GM12873 (cell line): ENCODE results near the gene RMND1.

Experiments used
- TF ChIP-seq, protein P1 (sequence below): IDR thresholded peaks from 2 replicates; pipeline ENCODE4 v1.5.1; 2012; ENCODE audit warnings: low read depth, mild to moderate bottlenecking, moderate library complexity, low read length, control low read depth; ENCODE audit not compliant: insufficient read depth; ENCODE audit errors: missing control alignments

The RMND1 gene

DNA sequence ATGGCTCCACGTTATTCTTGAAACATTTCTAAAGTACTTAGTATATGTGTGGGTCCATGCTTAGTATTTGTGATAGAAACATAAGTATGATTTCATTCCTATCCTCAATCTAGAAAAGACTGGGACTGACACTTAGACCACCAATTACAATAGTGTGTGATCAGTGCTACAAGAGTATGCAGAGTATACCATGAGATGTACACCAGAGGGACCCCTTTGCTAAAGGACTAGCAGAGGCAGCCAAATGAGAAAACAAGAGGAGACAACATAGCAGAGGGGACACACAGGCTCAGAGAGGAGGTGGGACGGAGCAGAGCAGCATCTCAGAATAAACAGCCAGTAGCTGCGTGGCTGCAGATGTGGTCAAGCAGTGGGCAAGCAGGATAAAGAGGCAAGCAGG, 21.0 kb downstream of the RMND1 start:
- TF ChIP-seq, protein P1, sequence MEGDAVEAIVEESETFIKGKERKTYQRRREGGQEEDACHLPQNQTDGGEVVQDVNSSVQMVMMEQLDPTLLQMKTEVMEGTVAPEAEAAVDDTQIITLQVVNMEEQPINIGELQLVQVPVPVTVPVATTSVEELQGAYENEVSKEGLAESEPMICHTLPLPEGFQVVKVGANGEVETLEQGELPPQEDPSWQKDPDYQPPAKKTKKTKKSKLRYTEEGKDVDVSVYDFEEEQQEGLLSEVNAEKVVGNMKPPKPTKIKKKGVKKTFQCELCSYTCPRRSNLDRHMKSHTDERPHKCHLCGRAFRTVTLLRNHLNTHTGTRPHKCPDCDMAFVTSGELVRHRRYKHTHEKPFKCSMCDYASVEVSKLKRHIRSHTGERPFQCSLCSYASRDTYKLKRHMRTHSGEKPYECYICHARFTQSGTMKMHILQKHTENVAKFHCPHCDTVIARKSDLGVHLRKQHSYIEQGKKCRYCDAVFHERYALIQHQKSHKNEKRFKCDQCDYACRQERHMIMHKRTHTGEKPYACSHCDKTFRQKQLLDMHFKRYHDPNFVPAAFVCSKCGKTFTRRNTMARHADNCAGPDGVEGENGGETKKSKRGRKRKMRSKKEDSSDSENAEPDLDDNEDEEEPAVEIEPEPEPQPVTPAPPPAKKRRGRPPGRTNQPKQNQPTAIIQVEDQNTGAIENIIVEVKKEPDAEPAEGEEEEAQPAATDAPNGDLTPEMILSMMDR = no peak

DNA sequence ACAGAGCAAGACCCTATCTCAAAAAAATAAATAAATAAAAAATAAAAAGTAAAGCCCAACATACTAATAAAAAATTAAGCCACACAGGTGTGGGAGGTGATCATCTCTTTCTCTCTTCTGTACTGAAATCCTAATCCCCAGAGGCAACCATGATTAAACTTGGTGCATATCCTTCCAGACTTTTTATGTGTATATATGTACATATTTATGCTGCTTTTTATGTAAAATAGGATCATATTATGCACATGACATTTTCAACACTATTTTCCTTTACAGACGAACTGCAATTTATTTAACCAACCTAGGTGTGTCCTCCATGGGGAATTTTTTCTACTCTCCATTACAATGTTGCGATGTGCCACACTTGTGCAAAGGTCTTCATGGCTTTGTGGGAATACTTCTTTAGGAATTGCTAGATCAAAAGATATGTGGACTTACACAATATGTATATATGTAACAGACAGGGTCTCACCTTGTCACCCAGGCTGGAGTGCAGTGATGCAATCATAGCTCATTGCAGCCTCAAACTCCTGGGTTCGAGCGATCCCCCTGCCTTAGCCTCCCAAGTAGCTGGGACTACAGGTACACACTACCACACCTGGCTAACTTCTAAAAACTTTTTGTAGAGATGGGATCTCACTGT, 23.7 kb downstream of the RMND1 start:
- TF ChIP-seq, protein P1 = no peak

DNA sequence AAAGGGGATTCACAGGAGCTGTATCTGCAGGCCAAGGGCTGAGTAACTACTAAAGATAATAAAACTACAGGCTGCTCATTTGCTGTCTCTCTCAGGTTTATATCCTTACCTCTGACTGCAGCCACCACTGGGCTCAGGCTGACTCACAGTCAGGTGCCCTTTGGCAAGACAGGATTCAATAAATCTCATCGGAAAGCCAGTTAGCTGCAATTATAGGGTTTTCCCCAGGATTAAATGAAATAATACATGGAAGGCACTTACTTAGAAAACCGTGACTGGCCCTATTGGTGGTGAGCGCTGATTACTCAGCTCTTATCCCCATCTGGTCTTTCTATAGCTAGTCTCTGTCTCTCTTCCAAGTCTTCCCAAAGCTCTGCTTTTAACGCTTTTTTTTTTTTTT, 26.4 kb downstream of the RMND1 start:
- TF ChIP-seq, protein P1 = no peak

DNA sequence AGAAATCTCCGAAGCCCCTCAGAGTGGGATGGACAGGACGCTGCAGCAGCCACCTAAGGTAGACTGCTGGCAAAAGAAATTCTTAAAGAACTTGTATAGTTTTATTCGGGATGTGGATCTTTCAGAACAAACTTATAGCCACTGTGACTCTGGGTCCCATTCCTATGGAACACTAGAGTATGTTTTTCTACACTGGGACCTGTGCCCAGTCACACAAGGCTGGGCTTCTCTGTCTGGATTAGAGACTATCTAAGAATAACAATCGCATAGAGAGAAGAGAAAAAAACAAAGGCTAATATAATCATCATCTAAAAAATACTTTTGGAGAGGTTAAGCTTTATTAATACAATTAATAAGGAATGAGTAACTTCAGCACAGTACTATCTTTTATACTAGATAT, 28.9 kb downstream of the RMND1 start:
- TF ChIP-seq, protein P1 = no peak

DNA sequence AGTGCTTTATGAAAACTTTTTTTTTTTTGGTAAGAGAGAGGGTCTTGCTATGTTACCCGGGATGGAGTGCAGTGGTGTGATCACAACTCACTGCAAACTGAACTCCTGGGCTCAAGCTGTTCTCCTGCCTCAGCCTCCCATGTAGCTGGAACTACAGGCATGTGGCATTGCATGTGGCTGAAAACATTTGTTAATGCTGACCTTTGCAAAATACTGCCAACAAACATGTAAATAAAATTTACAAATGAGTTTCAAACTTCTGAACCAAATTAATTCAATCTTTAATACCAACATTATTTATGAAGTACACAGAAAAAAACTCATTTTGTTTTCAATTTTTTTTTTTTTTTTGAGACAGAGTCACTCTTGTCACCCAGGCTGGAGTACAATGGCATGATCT, 34.4 kb downstream of the RMND1 start:
- TF ChIP-seq, protein P1 = no peak

DNA sequence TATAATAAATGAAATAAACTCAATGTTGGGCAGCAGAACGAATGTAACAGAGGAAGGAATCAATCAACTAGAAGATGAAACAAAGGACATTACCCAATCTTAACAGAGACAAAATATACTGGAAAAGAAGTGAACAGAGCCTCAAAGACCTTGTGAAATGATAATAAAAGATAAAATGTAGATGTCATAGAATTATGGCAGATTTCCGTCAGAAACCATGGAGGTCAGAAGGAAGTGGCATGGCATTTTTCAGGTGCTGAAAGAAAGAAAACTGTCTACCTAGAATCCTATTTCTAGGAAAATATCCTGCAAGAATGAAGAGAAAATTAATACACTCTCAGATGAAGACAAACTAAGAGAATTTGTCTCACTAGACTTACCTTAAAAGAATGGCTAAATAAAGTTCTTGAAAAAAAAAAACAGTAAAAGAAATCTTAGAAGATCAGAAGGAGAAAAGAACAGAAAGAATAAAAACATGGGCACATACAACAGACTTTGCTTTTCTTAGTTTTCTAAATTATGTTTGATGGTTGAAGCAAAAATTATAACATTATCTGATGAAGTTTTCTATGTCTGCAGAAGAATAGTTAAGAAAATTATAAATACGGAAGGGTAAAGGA, 37.2 kb downstream of the RMND1 start:
- TF ChIP-seq, protein P1 = no peak

DNA sequence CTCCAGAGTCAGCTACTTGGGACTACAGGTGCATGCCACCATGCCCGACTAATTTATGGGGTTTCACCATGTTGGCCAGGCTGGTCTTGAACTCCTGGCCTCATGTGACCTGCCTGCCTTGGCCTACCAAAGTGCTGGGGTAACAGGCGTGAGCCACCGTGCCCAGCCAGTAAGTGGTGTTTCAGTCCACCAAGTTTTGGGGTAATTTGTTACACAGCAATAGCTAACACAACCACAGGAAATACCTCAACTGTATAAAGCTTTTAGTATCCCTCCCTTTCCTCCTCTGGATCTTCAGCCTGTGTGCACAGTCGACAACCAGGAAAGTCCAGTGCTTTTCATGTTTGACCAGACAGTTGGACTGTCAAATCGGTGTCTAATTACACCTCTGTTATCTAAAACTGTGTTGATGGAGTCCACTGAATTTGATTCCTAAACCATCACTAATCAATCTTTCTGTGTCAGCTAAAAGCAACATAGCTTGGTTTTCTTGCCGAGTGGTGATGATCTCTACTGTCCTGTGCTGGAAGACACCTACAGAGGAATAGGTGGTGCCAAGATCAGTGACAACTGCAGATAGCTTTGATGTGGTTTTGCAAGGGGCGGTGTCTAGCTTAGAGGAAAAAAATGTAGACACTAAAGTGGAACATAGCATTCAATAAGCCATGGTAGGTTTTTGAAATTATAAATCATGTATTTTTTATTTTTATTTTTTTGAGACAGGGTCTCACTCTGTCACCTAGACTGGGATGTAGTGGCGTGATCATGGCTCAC, 38.4 kb downstream of the RMND1 start:
- TF ChIP-seq, protein P1 = no peak
